HEK293 (cell line): ENCODE measurements around the gene ABTB2.

Experiments
- CTCF ChIA-PET: fragments of 350-600 bp; formaldehyde crosslinking; extraction: SDS; loops from one replicate; lab custom pipeline; 2021; ENCODE audit warnings: antibody characterized with exemption; lab: Yijun Ruan, JAX
- POLR2A ChIA-PET: fragments of 300-600 bp; formaldehyde crosslinking; extraction: SDS; loops from one replicate; lab custom pipeline; 2020; ENCODE audit warnings: antibody characterized with exemption, inconsistent platforms; lab: Yijun Ruan, JAX
- H3K27ac ChIP-seq: fragments of 200-500 bp; sonication (Bioruptor generic); 2 replicates; pipeline ENCODE4 v1.5.1; 2014; ENCODE audit warnings: low read depth, low read length, control low read depth, inconsistent platforms; ENCODE audit errors: extremely low read depth
- H3K36me3 ChIP-seq, 2 experiments: fragments of 200-500 bp in 1 of 2; sonication (Bioruptor generic) in 1 of 2; 1 replicate in 1 of 2; 2 replicates in 1 of 2; pipeline ENCODE4 v1.5.1; 2014 to 2017; ENCODE audit warnings: inconsistent platforms in 2 of 2, low read length in 2 of 2; ENCODE audit not compliant: control insufficient read depth in 2 of 2, insufficient read depth in 1 of 2
- H3K4me1 ChIP-seq: fragments of 200-500 bp; sonication (Bioruptor generic); 2 replicates; pipeline ENCODE4 v1.5.1; 2014; ENCODE audit warnings: mild to moderate bottlenecking, low read length, inconsistent platforms; ENCODE audit not compliant: control insufficient read depth, insufficient read depth
- H3K4me3 ChIP-seq: 2 replicates; pipeline ENCODE4 v1.5.1; 2011; ENCODE audit warnings: low read depth, mild to moderate bottlenecking, control low read depth, low read length, moderate library complexity
- H3K9me3 ChIP-seq: fragments of 200-500 bp; sonication (Bioruptor generic); 2 replicates; pipeline ENCODE4 v1.5.1; 2014; ENCODE audit warnings: low read depth, low read length, inconsistent platforms; ENCODE audit not compliant: control insufficient read depth, insufficient read depth
- BCL11A ChIP-seq: fragments of 450-650 bp; formaldehyde crosslinking; IDR thresholded peaks from 2 replicates; pipeline ENCODE4 v1.5.1; 2016; ENCODE audit warnings: low read depth, missing biosample characterization, missing genetic modification characterization
- HOXA7 ChIP-seq: sonication (generic); formaldehyde crosslinking; IDR thresholded peaks from 2 replicates; pipeline ENCODE4 v1.8.1; 2022; ENCODE audit warnings: missing genetic modification reagents, borderline replicate concordance
- HOXC10 ChIP-seq: sonication (generic); formaldehyde crosslinking; IDR thresholded peaks from 2 replicates; pipeline ENCODE4 v1.8.1; 2023; ENCODE audit warnings: mild to moderate bottlenecking, missing genetic modification reagents
- KLF1 ChIP-seq: fragments of 450-650 bp; formaldehyde crosslinking; IDR thresholded peaks from 2 replicates; pipeline ENCODE4 v1.5.1; 2016; ENCODE audit warnings: missing biosample characterization, missing genetic modification characterization
- KLF16 ChIP-seq: fragments of 450-650 bp; formaldehyde crosslinking; IDR thresholded peaks from 2 replicates; pipeline ENCODE4 v1.5.1; 2017; ENCODE audit warnings: missing biosample characterization, missing genetic modification characterization
- SETDB1 ChIP-seq: IDR thresholded peaks from one replicate; pipeline ENCODE4 v1.6.1; 2017; ENCODE audit warnings: mild to moderate bottlenecking, low read length, moderate library complexity, mixed read lengths; ENCODE audit not compliant: insufficient read length
- SP7 ChIP-seq: fragments of 450-650 bp; formaldehyde crosslinking; IDR thresholded peaks from 2 replicates; pipeline ENCODE4 v1.5.1; 2016; ENCODE audit warnings: missing biosample characterization, missing genetic modification characterization
- ZBTB7A ChIP-seq: fragments of 450-650 bp; formaldehyde crosslinking; IDR thresholded peaks from 2 replicates; pipeline ENCODE4 v1.5.1; 2016; ENCODE audit warnings: low read depth, missing biosample characterization, missing genetic modification characterization
- ZFP3 ChIP-seq: fragments of 450-650 bp; formaldehyde crosslinking; IDR thresholded peaks from 2 replicates; pipeline ENCODE4 v1.5.1; 2016; ENCODE audit warnings: low read depth, missing biosample characterization, missing genetic modification characterization
- ZFP41 ChIP-seq: fragments of 450-650 bp; formaldehyde crosslinking; IDR thresholded peaks from 2 replicates; pipeline ENCODE4 v1.5.1; 2016; ENCODE audit warnings: missing biosample characterization, missing genetic modification characterization, borderline replicate concordance
- ZNF132 ChIP-seq: fragments of 450-650 bp; formaldehyde crosslinking; IDR thresholded peaks from 2 replicates; pipeline ENCODE4 v1.5.1; 2017; ENCODE audit warnings: missing biosample characterization, missing genetic modification characterization, borderline replicate concordance
- ZNF175 ChIP-seq: fragments of 450-650 bp; formaldehyde crosslinking; IDR thresholded peaks from 2 replicates; pipeline ENCODE4 v1.5.1; 2016; ENCODE audit warnings: missing biosample characterization, missing genetic modification characterization
- ZNF19 ChIP-seq: fragments of 450-650 bp; formaldehyde crosslinking; IDR thresholded peaks from 2 replicates; pipeline ENCODE4; 2016; ENCODE audit warnings: missing biosample characterization, missing genetic modification characterization, low read depth
- ZNF211 ChIP-seq: fragments of 450-650 bp; formaldehyde crosslinking; IDR thresholded peaks from 2 replicates; pipeline ENCODE4 v1.5.1; 2016; ENCODE audit warnings: low read depth, missing biosample characterization, missing genetic modification characterization
- ZNF266 ChIP-seq: fragments of 450-650 bp; formaldehyde crosslinking; IDR thresholded peaks from 2 replicates; pipeline ENCODE4 v1.5.1; 2016; ENCODE audit warnings: missing biosample characterization, missing genetic modification characterization, low read depth
- ZNF292 ChIP-seq: fragments of 450-650 bp; formaldehyde crosslinking; IDR thresholded peaks from 2 replicates; pipeline ENCODE4 v1.5.1; 2016; ENCODE audit warnings: low read depth, missing biosample characterization, missing genetic modification characterization, borderline replicate concordance
- ZNF302 ChIP-seq: fragments of 450-650 bp; formaldehyde crosslinking; IDR thresholded peaks from 2 replicates; pipeline ENCODE4 v1.5.1; 2016; ENCODE audit warnings: missing biosample characterization, missing genetic modification characterization, low read depth
- ZNF350 ChIP-seq: fragments of 450-650 bp; formaldehyde crosslinking; IDR thresholded peaks from 2 replicates; pipeline ENCODE4 v1.5.0; 2017; ENCODE audit warnings: missing biosample characterization, mild to moderate bottlenecking, missing genetic modification characterization
- ZNF37A ChIP-seq: fragments of 450-650 bp; IDR thresholded peaks from 2 replicates; pipeline ENCODE4 v1.5.1; 2018; ENCODE audit warnings: missing biosample characterization, missing genetic modification characterization
- ZNF621 ChIP-seq: fragments of 450-650 bp; formaldehyde crosslinking; IDR thresholded peaks from 2 replicates; pipeline ENCODE4 v1.5.1; 2017; ENCODE audit warnings: missing biosample characterization, missing genetic modification characterization
- ZNF654 ChIP-seq: fragments of 450-650 bp; formaldehyde crosslinking; IDR thresholded peaks from 2 replicates; pipeline ENCODE4 v1.5.1; 2016; ENCODE audit warnings: low read depth, missing biosample characterization, missing genetic modification characterization
- ZNF76 ChIP-seq: fragments of 450-650 bp; formaldehyde crosslinking; IDR thresholded peaks from 2 replicates; pipeline ENCODE4; 2016; ENCODE audit warnings: low read depth, missing biosample characterization, missing genetic modification characterization, borderline replicate concordance
- ZNF768 ChIP-seq: fragments of 450-650 bp; formaldehyde crosslinking; IDR thresholded peaks from 2 replicates; pipeline ENCODE4 v1.5.1; 2018; ENCODE audit warnings: missing biosample characterization, mild to moderate bottlenecking, missing genetic modification characterization
- ZNF777 ChIP-seq: fragments of 450-650 bp; formaldehyde crosslinking; IDR thresholded peaks from 2 replicates; pipeline ENCODE4 v1.5.1; 2017; ENCODE audit warnings: missing biosample characterization, missing genetic modification characterization, borderline replicate concordance
- ZSCAN16 ChIP-seq: fragments of 450-650 bp; formaldehyde crosslinking; IDR thresholded peaks from 2 replicates; pipeline ENCODE4 v1.5.1; 2016; ENCODE audit warnings: missing biosample characterization, missing genetic modification characterization
- ZSCAN23 ChIP-seq: fragments of 450-650 bp; formaldehyde crosslinking; IDR thresholded peaks from 2 replicates; pipeline ENCODE4 v1.5.1; 2016; ENCODE audit warnings: missing biosample characterization, missing genetic modification characterization
- TF ChIP-seq, protein P1 (sequence below): fragments of 450-650 bp; formaldehyde crosslinking; IDR thresholded peaks from 2 replicates; pipeline ENCODE4 v1.5.1; 2016; ENCODE audit warnings: missing biosample characterization, missing genetic modification characterization
- TF ChIP-seq, protein P2 (sequence below): fragments of 450-650 bp; formaldehyde crosslinking; IDR thresholded peaks from 2 replicates; pipeline ENCODE4 v1.5.1; 2016; ENCODE audit warnings: missing biosample characterization, missing genetic modification characterization

The ABTB2 gene

DNA sequence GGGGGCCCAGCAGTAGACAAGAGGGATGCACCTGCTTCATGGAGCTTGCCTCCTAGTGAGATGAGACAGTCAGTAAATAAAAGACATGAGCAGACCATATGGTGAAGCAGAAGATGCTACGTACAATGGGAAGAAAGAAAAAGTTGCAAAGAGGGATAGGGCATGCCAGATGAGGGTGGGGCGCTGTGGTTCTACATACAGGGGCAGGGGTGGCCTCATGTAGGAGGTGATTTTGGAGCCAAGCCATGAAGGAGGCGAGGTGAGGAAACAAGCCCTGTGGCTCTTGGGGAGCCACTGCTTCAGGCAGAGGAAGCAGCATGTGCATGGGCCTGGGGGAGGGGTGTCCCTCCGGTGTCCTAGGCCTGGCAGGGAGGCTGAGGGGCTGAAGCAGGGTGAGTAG, 237.2 kb downstream of the ABTB2 start:
- 0 out of 2 replicates have a peak, but pooled peaks cover 2% of the 10 kb centered on the region for H3K4me1 ChIP-seq
- POLR2A ChIA-PET = no interaction called here
- no peaks in the 10 kb centered on the region for H3K9me3 ChIP-seq
- H3K36me3 ChIP-seq = peaks cover 15 to 92% of the 10 kb centered on the region in 2 experiments; a peak in 2 of 3 replicates
- no peak overlapping the region for H3K4me3 ChIP-seq
- H3K27ac ChIP-seq = no peak overlapping the region
- CTCF ChIA-PET = no interaction called here
- TF ChIP-seq ZSCAN16 (tag by site-specific recombination) (no peak), HOXC10 (CRISPR knock-in tag) (no peak), ZNF19 (tag by site-specific recombination) (no peak), ZFP41 (tag by site-specific recombination) (no peak), SP7 (tag by site-specific recombination) (no peak), ZNF621 (tag by site-specific recombination) (no peak), ZNF302 (no peak), ZSCAN23 (tag by site-specific recombination) (no peak), BCL11A (tag by site-specific recombination) (no peak), ZNF76 (tag by site-specific recombination) (no peak), ZNF777 (no peak)

DNA sequence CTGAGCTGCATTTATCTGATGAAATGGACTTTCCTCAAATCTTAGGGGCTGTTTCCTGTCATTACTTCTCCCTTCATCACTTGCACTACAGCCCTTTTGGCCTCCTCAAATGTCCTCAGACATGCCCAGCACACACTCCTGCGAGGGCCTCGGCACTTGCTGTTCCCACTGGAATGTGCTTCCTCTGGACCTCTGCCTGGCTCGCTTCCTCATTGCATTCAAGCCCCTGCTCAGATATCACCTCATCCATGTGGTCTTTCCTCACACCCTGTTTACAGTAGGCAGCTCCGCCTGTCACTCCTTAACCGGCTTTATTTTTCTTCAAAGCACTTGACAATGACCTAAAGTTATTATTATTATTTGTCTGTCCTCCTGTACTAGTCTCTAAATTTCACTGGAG, 243.3 kb downstream of the ABTB2 start:
- CTCF ChIA-PET = no interaction called here
- no peak overlapping the region for H3K4me3 ChIP-seq
- no peaks in the 10 kb centered on the region for H3K9me3 ChIP-seq
- no peak overlapping the region for H3K27ac ChIP-seq
- POLR2A ChIA-PET = interaction anchor here (1.4 kb wide), 1 partner anchor 9 kb away, joined by 3 read pairs; the partner anchor contains the start of gene NAT10
- no peaks in the 10 kb centered on the region for H3K4me1 ChIP-seq
- TF ChIP-seq ZNF132 (tag by site-specific recombination) (no peak), ZFP3 (tag by site-specific recombination) (no peak), KLF16 (tag by site-specific recombination) (no peak), HOXA7 (CRISPR knock-in tag) (no peak), SETDB1 (no peak)
- H3K36me3 ChIP-seq = peaks cover 23 to 95% of the 10 kb centered on the region in 2 experiments

DNA sequence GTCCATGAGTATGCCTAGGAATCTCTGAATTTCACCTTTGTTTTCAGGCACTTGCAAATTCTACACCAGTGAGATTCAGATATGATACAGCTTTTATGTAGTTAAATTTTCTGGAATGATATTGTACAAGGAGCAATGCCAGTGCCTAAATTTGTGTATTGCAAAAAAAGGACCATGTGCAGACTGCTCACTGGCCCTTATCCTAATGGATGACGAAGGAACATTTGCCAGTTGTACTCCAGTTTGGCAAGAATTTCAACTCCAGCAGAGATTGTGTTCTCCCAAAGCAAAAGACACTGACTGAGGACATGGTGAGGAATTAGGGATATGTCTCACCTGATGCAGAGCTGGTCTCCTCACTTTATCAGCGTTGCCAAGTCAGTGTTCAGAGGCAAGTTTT, 243.8 kb downstream of the ABTB2 start:
- H3K4me3 ChIP-seq = no peak overlapping the region
- ChIA-PET CTCF (no interaction called here), POLR2A (interaction anchor here (1.4 kb wide), 1 partner anchor 9 kb away, joined by 3 read pairs; the partner anchor contains the start of gene NAT10)
- H3K36me3 ChIP-seq = peaks cover 23 to 95% of the 10 kb centered on the region in 2 experiments
- H3K9me3 ChIP-seq = no peaks in the 10 kb centered on the region
- no peaks in the 10 kb centered on the region for H3K4me1 ChIP-seq
- H3K27ac ChIP-seq = no peak overlapping the region
- no peak for TF ChIP-seq ZNF768 (tag by site-specific recombination)
- no peak for TF ChIP-seq ZNF621 (tag by site-specific recombination)
- no peak for TF ChIP-seq ZNF266 (tag by site-specific recombination)
- TF ChIP-seq KLF16 (tag by site-specific recombination) = no peak
- TF ChIP-seq HOXA7 (CRISPR knock-in tag) = no peak
- TF ChIP-seq ZNF76 (tag by site-specific recombination) = no peak
- no peak for TF ChIP-seq ZNF654 (tag by site-specific recombination)
- no peak for TF ChIP-seq ZNF211 (tag by site-specific recombination)
- TF ChIP-seq ZNF350 = no peak
- TF ChIP-seq ZNF175 (tag by site-specific recombination) = no peak
- no peak for TF ChIP-seq ZSCAN16 (tag by site-specific recombination)
- TF ChIP-seq, protein P1, sequence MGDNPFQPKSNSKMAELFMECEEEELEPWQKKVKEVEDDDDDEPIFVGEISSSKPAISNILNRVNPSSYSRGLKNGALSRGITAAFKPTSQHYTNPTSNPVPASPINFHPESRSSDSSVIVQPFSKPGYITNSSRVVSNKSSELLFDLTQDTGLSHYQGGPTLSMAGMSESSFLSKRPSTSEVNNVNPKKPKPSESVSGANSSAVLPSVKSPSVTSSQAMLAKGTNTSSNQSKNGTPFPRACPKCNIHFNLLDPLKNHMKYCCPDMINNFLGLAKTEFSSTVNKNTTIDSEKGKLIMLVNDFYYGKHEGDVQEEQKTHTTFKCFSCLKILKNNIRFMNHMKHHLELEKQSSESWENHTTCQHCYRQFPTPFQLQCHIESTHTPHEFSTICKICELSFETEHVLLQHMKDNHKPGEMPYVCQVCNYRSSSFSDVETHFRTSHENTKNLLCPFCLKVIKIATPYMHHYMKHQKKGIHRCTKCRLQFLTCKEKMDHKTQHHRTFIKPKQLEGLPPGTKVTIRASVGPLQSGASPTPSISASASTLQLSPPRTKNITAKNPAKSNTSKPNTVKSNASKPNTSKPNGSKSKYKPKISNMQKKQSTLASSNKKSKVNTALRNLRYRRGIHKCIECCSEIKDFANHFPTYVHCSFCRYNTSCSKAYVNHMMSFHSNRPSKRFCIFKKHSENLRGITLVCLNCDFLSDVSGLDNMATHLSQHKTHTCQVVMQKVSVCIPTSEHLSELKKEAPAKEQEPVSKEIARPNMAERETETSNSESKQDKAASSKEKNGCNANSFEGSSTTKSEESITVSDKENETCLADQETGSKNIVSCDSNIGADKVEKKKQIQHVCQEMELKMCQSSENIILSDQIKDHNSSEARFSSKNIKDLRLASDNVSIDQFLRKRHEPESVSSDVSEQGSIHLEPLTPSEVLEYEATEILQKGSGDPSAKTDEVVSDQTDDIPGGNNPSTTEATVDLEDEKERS (tag by site-specific recombination) = no peak
- no peak for TF ChIP-seq ZBTB7A (tag by site-specific recombination)
- TF ChIP-seq, protein P2, sequence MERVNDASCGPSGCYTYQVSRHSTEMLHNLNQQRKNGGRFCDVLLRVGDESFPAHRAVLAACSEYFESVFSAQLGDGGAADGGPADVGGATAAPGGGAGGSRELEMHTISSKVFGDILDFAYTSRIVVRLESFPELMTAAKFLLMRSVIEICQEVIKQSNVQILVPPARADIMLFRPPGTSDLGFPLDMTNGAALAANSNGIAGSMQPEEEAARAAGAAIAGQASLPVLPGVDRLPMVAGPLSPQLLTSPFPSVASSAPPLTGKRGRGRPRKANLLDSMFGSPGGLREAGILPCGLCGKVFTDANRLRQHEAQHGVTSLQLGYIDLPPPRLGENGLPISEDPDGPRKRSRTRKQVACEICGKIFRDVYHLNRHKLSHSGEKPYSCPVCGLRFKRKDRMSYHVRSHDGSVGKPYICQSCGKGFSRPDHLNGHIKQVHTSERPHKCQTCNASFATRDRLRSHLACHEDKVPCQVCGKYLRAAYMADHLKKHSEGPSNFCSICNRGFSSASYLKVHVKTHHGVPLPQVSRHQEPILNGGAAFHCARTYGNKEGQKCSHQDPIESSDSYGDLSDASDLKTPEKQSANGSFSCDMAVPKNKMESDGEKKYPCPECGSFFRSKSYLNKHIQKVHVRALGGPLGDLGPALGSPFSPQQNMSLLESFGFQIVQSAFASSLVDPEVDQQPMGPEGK = no peak
- no peak for TF ChIP-seq ZNF37A (tag by site-specific recombination)
- TF ChIP-seq ZNF292 = no peak
- no peak for TF ChIP-seq KLF1 (tag by site-specific recombination)
